Transverse colon (tissue), 4 donors: Measurements from ENCODE around the gene LSM7. TPM values are rescaled to one million over a fixed set of nuclear protein-coding genes. Genes with fewer than 3 reads are reported as not detected.

Experiments used
- DNase-seq: peaks from one replicate; pipeline ENCODE4 v3.0.0-alpha.2; 2019
- H3K27ac ChIP-seq, 4 donors: fragments of 200-600 bp; sonication (generic); 2 replicates each; pipeline ENCODE4 v1.5.1; 2016 to 2018; ENCODE audit warnings: inconsistent platforms in 4 of 4
- H3K27me3 ChIP-seq: fragments of 200-600 bp; sonication (generic); 2 replicates; pipeline ENCODE4 v1.5.1; 2017; ENCODE audit warnings: inconsistent platforms
- H3K36me3 ChIP-seq, 4 donors: fragments of 200-600 bp; sonication (generic); 2 replicates each; pipeline ENCODE4 v1.5.1; 2017 to 2019; ENCODE audit warnings: inconsistent platforms in 4 of 4
- H3K4me1 ChIP-seq, 4 donors: fragments of 200-600 bp; sonication (generic); 2 replicates each; pipeline ENCODE4 v1.5.1; 2017 to 2020; ENCODE audit warnings: inconsistent platforms in 4 of 4
- H3K4me3 ChIP-seq, 4 donors: fragments of 200-600 bp; sonication (generic); 1 replicate in 1 of 4; 2 replicates in 3 of 4; pipeline versions ENCODE4 v1.5.1 to v1.6.1; 2017 to 2019; ENCODE audit warnings: inconsistent platforms in 4 of 4
- H3K9me3 ChIP-seq, 2 donors: fragments of 200-600 bp; sonication (generic); 2 replicates each; pipeline ENCODE4 v1.5.1; 2017 to 2019; ENCODE audit warnings: inconsistent platforms in 2 of 2
- EP300 ChIP-seq: sonication (generic); formaldehyde crosslinking; IDR thresholded peaks from one replicate; pipeline ENCODE4 v1.6.1; 2017; ENCODE audit warnings: antibody characterized with exemption, low read depth
- POLR2A ChIP-seq: fragments of 450-650 bp; IDR thresholded peaks from one replicate; pipeline ENCODE4 v1.6.1; 2016; ENCODE audit warnings: antibody characterized with exemption, mild to moderate bottlenecking, moderate library complexity
- POLR2AphosphoS5 ChIP-seq, 3 donors: sonication (generic); formaldehyde crosslinking; IDR thresholded peaks; one replicate each; pipeline ENCODE4 v1.6.1; 2016; ENCODE audit warnings: antibody characterized with exemption in 3 of 3
- WGBS, 2 donors: methylation state at CpG; one replicate each; pipeline ENCODE4 v1.1.5; 2018; ENCODE audit warnings: low coverage in 1 of 2; 5-methylcytosine and 5-hydroxymethylcytosine counted together
- in situ Hi-C, 4 donors: fragments of 200-750 bp; cut with MboI; loops; one replicate each; pipeline versions ENCODE4 v1.15.0 to v1.15.1; 2017; ENCODE audit warnings: low sequenced_read_pairs in 3 of 4, low pct_ligation_motif_present in 1 of 4, low pct_unique_long_range_greater_than_20kb in 1 of 4
- intact Hi-C: fragments of 100-400 bp; cut with DNase I; formaldehyde crosslinking; loops from one replicate; pipeline ENCODE4 v1.15.1; 2023; ENCODE audit warnings: low total_unique reads
- total RNA-seq, 4 donors: library from RNA; depleted of rRNA; stranded (reverse); fragments of >200 nt; gene quantifications; one replicate each; pipeline ENCODE4 v1.1.0, GENCODE V29; 2016
- TF ChIP-seq, protein P1 (sequence below), 5 experiments: fragments of 200-600 bp in 3 of 5; fragments of 450-650 bp in 2 of 5; sonication (generic) in 3 of 5; IDR thresholded peaks; 1 replicate in 2 of 5; 2 replicates in 3 of 5; pipeline ENCODE4 v1.5.1; 2016 to 2017; ENCODE audit warnings: antibody characterized with exemption in 5 of 5, inconsistent platforms in 3 of 5, mild to moderate bottlenecking in 2 of 5, moderate library complexity in 1 of 5

Gene LSM7
- total RNA-seq, 4 donors from 2014 or later: 62.9 to 151 (median 132) TPM

- peaks cover 6 to 7% of the 10 kb centered on the region in 2 donors for H3K9me3 ChIP-seq
- H3K36me3 ChIP-seq: no peaks in the 10 kb centered on the region
- peaks cover 85% of the 10 kb centered on the region for H3K27me3 ChIP-seq
- 80 to 89% methylated on average over 1 to 4 of the region's 4 CpGs for WGBS, 2 donors
- in situ Hi-C loops: loop anchor here in 1 of 4 donors (25.0 kb wide), 1 partner anchor 301 kb away; no protein-coding TSS in a partner anchor
- intact Hi-C loops: no loop called here
- H3K4me3 ChIP-seq: no peak overlapping the region
- no peak for DNase-seq
- H3K27ac ChIP-seq: no peak overlapping the region
- H3K4me1 ChIP-seq: peaks cover 0 to 8% (median 5%) of the 10 kb centered on the region in 4 donors
- no peak for TF ChIP-seq EP300
- TF ChIP-seq POLR2AphosphoS5 (IDR thresholded peaks at IDR 0.05): no peak
- TF ChIP-seq, protein P1, sequence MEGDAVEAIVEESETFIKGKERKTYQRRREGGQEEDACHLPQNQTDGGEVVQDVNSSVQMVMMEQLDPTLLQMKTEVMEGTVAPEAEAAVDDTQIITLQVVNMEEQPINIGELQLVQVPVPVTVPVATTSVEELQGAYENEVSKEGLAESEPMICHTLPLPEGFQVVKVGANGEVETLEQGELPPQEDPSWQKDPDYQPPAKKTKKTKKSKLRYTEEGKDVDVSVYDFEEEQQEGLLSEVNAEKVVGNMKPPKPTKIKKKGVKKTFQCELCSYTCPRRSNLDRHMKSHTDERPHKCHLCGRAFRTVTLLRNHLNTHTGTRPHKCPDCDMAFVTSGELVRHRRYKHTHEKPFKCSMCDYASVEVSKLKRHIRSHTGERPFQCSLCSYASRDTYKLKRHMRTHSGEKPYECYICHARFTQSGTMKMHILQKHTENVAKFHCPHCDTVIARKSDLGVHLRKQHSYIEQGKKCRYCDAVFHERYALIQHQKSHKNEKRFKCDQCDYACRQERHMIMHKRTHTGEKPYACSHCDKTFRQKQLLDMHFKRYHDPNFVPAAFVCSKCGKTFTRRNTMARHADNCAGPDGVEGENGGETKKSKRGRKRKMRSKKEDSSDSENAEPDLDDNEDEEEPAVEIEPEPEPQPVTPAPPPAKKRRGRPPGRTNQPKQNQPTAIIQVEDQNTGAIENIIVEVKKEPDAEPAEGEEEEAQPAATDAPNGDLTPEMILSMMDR (IDR thresholded peaks at IDR 0.05): no peak
- TF ChIP-seq POLR2A: no peak
Observed at GRCh38 chr19:2311093-2311492, 17.3 kb downstream of the LSM7 start.

DNA sequence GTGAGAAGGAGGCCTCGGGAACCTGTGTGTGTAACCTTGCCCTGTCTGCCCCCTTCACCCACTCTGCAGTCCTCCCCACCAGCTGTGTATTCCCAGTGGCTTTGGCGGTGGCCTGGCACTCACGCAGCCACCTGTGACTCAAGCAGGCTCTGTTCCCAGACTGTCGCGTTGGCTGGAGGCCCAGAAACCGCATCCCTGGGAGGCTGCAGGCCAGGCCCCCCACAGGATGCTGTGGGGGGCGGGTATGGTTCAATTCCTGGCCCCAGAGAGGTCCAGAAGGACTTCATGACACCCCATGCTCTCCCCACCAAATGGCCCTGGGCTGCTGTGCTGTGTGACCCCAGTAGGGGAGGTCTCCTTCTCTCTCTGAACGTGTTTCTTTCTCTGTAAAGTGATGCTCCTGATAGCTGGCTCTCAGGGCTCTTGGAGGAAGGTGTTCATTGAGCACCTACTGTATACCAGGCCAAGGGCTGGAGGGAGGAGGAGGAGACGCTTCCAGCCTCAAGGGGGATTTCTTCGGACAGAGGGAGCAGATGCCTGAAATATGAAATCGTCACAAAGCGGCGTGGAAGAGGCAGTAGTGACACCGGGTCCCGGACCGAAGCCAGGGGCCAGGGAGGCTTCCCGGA is 18.5 kb downstream of the LSM7 start:
- Histone ChIP-seq H3K27me3 (peaks cover 92% of the 10 kb centered on the region), H3K27ac (no peak overlapping the region), H3K4me3 (no peak overlapping the region), H3K9me3 (peaks cover 2 to 3% of the 10 kb centered on the region in 2 donors), H3K36me3 (no peaks in the 10 kb centered on the region), H3K4me1 (peaks cover 0 to 11% (median 4%) of the 10 kb centered on the region in 4 donors)
- intact Hi-C loops (no loop called here), in situ Hi-C loops (loop anchor here in 1 of 4 donors (25.0 kb wide), 1 partner anchor 302 kb away; no protein-coding TSS in a partner anchor)
- no peak for TF ChIP-seq EP300
- no peak for TF ChIP-seq POLR2A
- TF ChIP-seq, protein P1 (IDR thresholded peaks at IDR 0.05): no peak
- TF ChIP-seq POLR2AphosphoS5 (IDR thresholded peaks at IDR 0.05): no peak
- no peak for DNase-seq
- WGBS, 2 donors: 56 to 90% methylated on average over 2 to 17 of the region's 17 CpGs

GRCh38 chr19:2308114-2308556 is 20.3 kb downstream of the LSM7 start, which contains the start of gene LINGO3:
LINGO3 (minus strand) TSS chr19:2308154; CDS start chr19:2291776, 16,378 bp downstream.
- Histone ChIP-seq H3K4me1 (peaks cover 0 to 14% (median 4%) of the 10 kb centered on the region in 4 donors), H3K4me3 (peak within 1 kb of the TSS in 2 of 4 donors; percentile 11 to 40), H3K9me3 (no peaks in the 10 kb centered on the region), H3K27me3 (peaks cover 85% of the 10 kb centered on the region), H3K36me3 (no peaks in the 10 kb centered on the region), H3K27ac (no peak within 1 kb of the TSS)
- in situ Hi-C loops (loop anchor here in 1 of 4 donors (25.0 kb wide), 1 partner anchor 304 kb away; no protein-coding TSS in a partner anchor), intact Hi-C loops (no loop called here)
- 7% methylated on average over 32 of the region's 63 CpGs; no CpG with 5 or more reads in 1 of the 2 donors for WGBS, 2 donors
- TF ChIP-seq EP300: no peak
- TF ChIP-seq, protein P1 (IDR thresholded peaks at IDR 0.05): no peak
- TF ChIP-seq POLR2A: no peak
- TF ChIP-seq POLR2AphosphoS5 (IDR thresholded peaks at IDR 0.05): no peak
- no peak for DNase-seq

GRCh38 chr19:2307518-2308012 is 20.8 kb downstream of the LSM7 start:
- no peak for DNase-seq
- Histone ChIP-seq H3K4me3 (peak overlapping the region in 2 of 4 donors; percentile 11 to 32), H3K27ac (no peak overlapping the region), H3K4me1 (peaks cover 1 to 17% (median 7%) of the 10 kb centered on the region in 4 donors), H3K9me3 (no peaks in the 10 kb centered on the region), H3K36me3 (no peaks in the 10 kb centered on the region), H3K27me3 (peaks cover 85% of the 10 kb centered on the region)
- in situ Hi-C loops: loop anchor here in 1 of 4 donors (25.0 kb wide), 1 partner anchor 305 kb away; no protein-coding TSS in a partner anchor
- intact Hi-C loops: no loop called here
- TF ChIP-seq, protein P1 (IDR thresholded peaks at IDR 0.05): no peak
- TF ChIP-seq POLR2AphosphoS5 (IDR thresholded peaks at IDR 0.05): no peak
- no peak for TF ChIP-seq EP300
- no peak for TF ChIP-seq POLR2A
- WGBS, 2 donors: 49 to 80% methylated on average over 1 to 18 of the region's 33 CpGs
